NCI-H2029 (cell line): ENCODE data around the gene LDHAL6B.

Source experiments
- DNase-seq: peaks from one replicate; lab custom pipeline; 2025; lab: John Stamatoyannopoulos, UW

LDHAL6B gene

DNA sequence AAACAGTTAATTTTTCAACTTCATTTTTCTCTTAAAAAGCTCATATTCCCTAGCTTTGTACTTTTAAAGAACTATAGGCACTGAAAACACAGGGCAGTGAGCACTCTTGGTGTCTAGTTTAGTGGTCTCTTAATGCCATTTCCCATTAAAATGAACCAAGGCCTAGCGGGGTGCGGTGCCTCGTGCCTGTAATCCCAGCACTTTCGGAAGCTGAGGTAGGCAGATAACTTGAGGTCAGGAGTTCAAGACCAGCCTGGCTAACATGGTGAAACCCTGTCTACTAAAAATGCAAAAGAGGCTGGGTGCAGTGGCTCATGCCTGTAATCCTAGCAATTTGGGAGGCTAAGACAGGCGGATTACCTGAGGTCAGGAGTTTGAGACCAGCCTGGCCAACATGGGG, 45.5 kb downstream of the LDHAL6B start:
- no peak for DNase-seq

GRCh38 chr15:59255680-59256336, 49.2 kb downstream of the LDHAL6B start:
- no peak for DNase-seq

DNA sequence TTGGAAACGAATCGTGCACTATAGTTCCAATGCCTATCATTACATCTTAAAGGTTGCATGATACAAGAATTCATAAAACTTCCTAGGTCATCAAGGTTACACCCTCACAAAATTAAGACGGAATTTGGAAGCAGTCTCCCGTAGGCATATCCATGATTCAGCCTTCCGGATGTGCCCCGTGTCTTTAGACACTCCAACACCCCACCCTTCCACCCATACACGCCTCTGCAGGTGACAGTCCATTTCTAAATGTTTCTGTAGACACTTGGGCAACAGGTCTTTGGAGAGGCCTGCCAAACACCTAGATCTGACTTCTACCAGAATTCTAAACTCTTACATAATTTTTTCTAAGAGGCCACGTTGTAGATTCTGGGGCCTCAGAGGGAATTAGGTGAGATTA, 49.8 kb downstream of the LDHAL6B start:
- no peak for DNase-seq

DNA sequence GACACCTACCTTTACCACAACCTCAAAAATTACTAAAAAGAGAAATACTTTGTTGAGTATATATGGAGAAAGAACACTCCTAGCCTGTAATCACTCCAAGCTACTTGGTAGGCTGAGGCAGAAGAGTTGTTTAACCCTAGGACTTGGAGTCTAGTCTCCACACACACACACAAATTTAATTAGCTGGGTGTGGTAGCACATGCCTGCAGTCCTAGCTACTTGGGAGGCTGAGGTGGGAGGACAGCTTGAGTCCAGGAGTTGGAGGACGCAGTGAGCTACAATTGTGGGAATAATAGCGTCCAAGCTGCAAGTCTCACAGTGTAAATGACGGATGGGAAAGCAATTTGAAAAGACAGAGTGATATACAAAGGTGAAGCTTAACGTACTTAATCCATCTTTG, 50.5 kb downstream of the LDHAL6B start:
- DNase-seq: no peak
